Stimulated activated CD8-positive, alpha-beta memory T cell treated with anti-CD3 and anti-CD28 coated beads, Interleukin-12 subunit alpha, Interleukin-12 subunit beta, amount 100 ng/mL, for 1 hour (primary cell): ENCODE measurements around the gene NHEJ1.
A peak's percentile ranks its signal among the peaks of the same experiment; 100 is the strongest.

Source experiments
- DNase-seq: peaks from one replicate; pipeline ENCODE4 v3.0.0-alpha.2; 2020; ENCODE audit warnings: low read depth

NHEJ1 gene

GRCh38 chr2:219165058-219165911 is 4.7 kb upstream of the NHEJ1 start:
- DNase-seq, result no peak

GRCh38 chr2:219163156-219163555 is 2.5 kb upstream of the NHEJ1 start:
- DNase-seq, result no peak

GRCh38 chr2:219161097-219161496 is 482 bp upstream of the NHEJ1 start:
- DNase-seq, result no peak

- no peak for DNase-seq
Observed at GRCh38 chr2:219159771-219160185, 837 bp downstream of the NHEJ1 start.

- no peak for DNase-seq
Observed at GRCh38 chr2:219158586-219158985, 2.0 kb downstream of the NHEJ1 start.

- DNase-seq, result no peak
Observed at GRCh38 chr2:219158025-219158424, 2.6 kb downstream of the NHEJ1 start.

GRCh38 chr2:219157396-219157795 is 3.2 kb downstream of the NHEJ1 start:
- no peak for DNase-seq

GRCh38 chr2:219155054-219155644 is 5.5 kb downstream of the NHEJ1 start:
- peak; percentile 12 for DNase-seq

- no peak for DNase-seq
Observed at GRCh38 chr2:219149667-219150066, 10.9 kb downstream of the NHEJ1 start.

- DNase-seq, result no peak
Observed at GRCh38 chr2:219142329-219142728, 18.3 kb downstream of the NHEJ1 start.

- no peak for DNase-seq
Observed at GRCh38 chr2:219140722-219141121, 19.9 kb downstream of the NHEJ1 start.

- no peak for DNase-seq
Observed at GRCh38 chr2:219133976-219134375, 26.6 kb downstream of the NHEJ1 start.

- no peak for DNase-seq
Observed at GRCh38 chr2:219131744-219132143, 28.9 kb downstream of the NHEJ1 start.

- no peak for DNase-seq
Observed at GRCh38 chr2:219131327-219131726, 29.3 kb downstream of the NHEJ1 start.

GRCh38 chr2:219129589-219129988 is 31.0 kb downstream of the NHEJ1 start:
- DNase-seq, result no peak

- DNase-seq, result no peak
Observed at GRCh38 chr2:219128396-219128795, 32.2 kb downstream of the NHEJ1 start.

- DNase-seq, result no peak
Observed at GRCh38 chr2:219127037-219127635, 33.5 kb downstream of the NHEJ1 start.

GRCh38 chr2:219126555-219126954 is 34.1 kb downstream of the NHEJ1 start:
- DNase-seq, result no peak

- no peak for DNase-seq
Observed at GRCh38 chr2:219125886-219126270, 34.7 kb downstream of the NHEJ1 start.

- no peak for DNase-seq
Observed at GRCh38 chr2:219125225-219125885, 35.3 kb downstream of the NHEJ1 start.

GRCh38 chr2:219124381-219125110 is 36.1 kb downstream of the NHEJ1 start:
- no peak for DNase-seq
